GM23338 (cell line): ENCODE data around the gene TCF12. TPM values are rescaled to one million over a fixed set of nuclear protein-coding genes. Genes with fewer than 3 reads are reported as not detected.

Source experiments
- ATAC-seq: fragments of 200-7000 bp; cut with Tn5 transposase; 3 replicates; pipeline ENCODE4 v1.9.1; 2020
- DNase-seq: peaks from one replicate; pipeline ENCODE4 v3.0.0-alpha.2; 2015; ENCODE audit warnings: low spot score
- H2AFZ ChIP-seq: fragments of 200-600 bp; sonication (generic); 2 replicates; pipeline ENCODE4 v1.8.0; 2016; ENCODE audit warnings: antibody characterized with exemption, mild to moderate bottlenecking, moderate library complexity
- H3F3A ChIP-seq: fragments of 200-600 bp; sonication (generic); replicated peaks from 2 replicates; pipeline ENCODE4 v1.8.0; 2017; ENCODE audit warnings: antibody characterized with exemption, mixed run types, low read depth
- H3K27ac ChIP-seq: fragments of 200-600 bp; sonication (generic); 2 replicates; pipeline ENCODE4 v1.6.1; 2016; ENCODE audit warnings: low read depth
- H3K27me3 ChIP-seq: fragments of 200-600 bp; sonication (generic); 2 replicates; pipeline ENCODE4 v1.8.0; 2016; ENCODE audit warnings: mild to moderate bottlenecking, mixed run types, moderate library complexity; ENCODE audit not compliant: insufficient read depth
- H3K36me3 ChIP-seq: fragments of 200-600 bp; sonication (generic); 2 replicates; pipeline ENCODE4 v1.8.0; 2016; ENCODE audit warnings: mild to moderate bottlenecking; ENCODE audit not compliant: insufficient read depth
- H3K4me1 ChIP-seq: fragments of 200-600 bp; sonication (generic); 2 replicates; pipeline ENCODE4 v1.8.0; 2016; ENCODE audit warnings: mild to moderate bottlenecking, moderate library complexity; ENCODE audit not compliant: insufficient read depth
- H3K4me2 ChIP-seq: fragments of 200-600 bp; sonication (generic); 2 replicates; pipeline ENCODE4 v1.7.1; 2017; ENCODE audit warnings: mixed run types
- H3K4me3 ChIP-seq: fragments of 200-600 bp; sonication (generic); 2 replicates; pipeline ENCODE4 v1.6.1; 2016; ENCODE audit warnings: mixed run types
- H3K79me2 ChIP-seq: fragments of 200-600 bp; sonication (generic); replicated peaks from 2 replicates; pipeline ENCODE4 v1.8.0; 2017; ENCODE audit warnings: mild to moderate bottlenecking; ENCODE audit not compliant: insufficient read depth
- H3K9me2 ChIP-seq: fragments of 200-600 bp; sonication (generic); 2 replicates; pipeline ENCODE4 v1.8.0; 2017; ENCODE audit not compliant: insufficient read depth
- H4K20me1 ChIP-seq: fragments of 200-600 bp; sonication (generic); replicated peaks from 2 replicates; pipeline ENCODE4 v1.8.0; 2017; ENCODE audit warnings: mild to moderate bottlenecking; ENCODE audit not compliant: insufficient read depth
- H3K27ac Mint-ChIP-seq: 2 replicates; pipeline ENCODE4 v1.8.0; 2020; ENCODE audit warnings: inconsistent platforms, mild to moderate bottlenecking, moderate library complexity, mixed read lengths
- H3K27me3 Mint-ChIP-seq: 3 replicates; pipeline ENCODE4 v1.8.0; 2022; ENCODE audit warnings: low read depth, mild to moderate bottlenecking, moderate library complexity, mixed read lengths, inconsistent platforms; ENCODE audit not compliant: insufficient read depth, poor library complexity
- H3K36me3 Mint-ChIP-seq: 3 replicates; pipeline ENCODE4 v1.8.0; 2021; ENCODE audit warnings: low read depth, mild to moderate bottlenecking, inconsistent platforms, moderate library complexity, mixed read lengths
- H3K4me1 Mint-ChIP-seq: 3 replicates; pipeline ENCODE4 v1.8.0; 2020; ENCODE audit warnings: mild to moderate bottlenecking, inconsistent platforms, mixed read lengths
- H3K4me3 Mint-ChIP-seq: 3 replicates; pipeline ENCODE4 v1.8.0; 2021; ENCODE audit warnings: moderate library complexity, mild to moderate bottlenecking, inconsistent platforms, mixed read lengths
- H3K9me3 Mint-ChIP-seq: 3 replicates; pipeline ENCODE4 v1.8.0; 2020; ENCODE audit warnings: moderate library complexity, mild to moderate bottlenecking, inconsistent platforms, mixed read lengths
- POLR2AphosphoS5 ChIP-seq: IDR thresholded peaks from 2 replicates; pipeline ENCODE4 v1.6.1; 2016; ENCODE audit warnings: antibody characterized with exemption, low read depth
- ZNF114 ChIP-seq: fragments of 250-450 bp; sonication (Bioruptor Pico); IDR thresholded peaks from 2 replicates; pipeline ENCODE4 v1.5.0; 2020; ENCODE audit warnings: mild to moderate bottlenecking, moderate library complexity
- polyA plus RNA-seq: library from polyadenylated mRNA; unstranded; fragments of >200 nt; fragmentation: Nextera tagmentation; extraction: Ambion mirVana; gene quantifications from 2 replicates; pipeline ENCODE4 v1.2.1, GENCODE V29; 2016
- total RNA-seq: library from RNA; depleted of rRNA; stranded (reverse); fragments of >200 nt; shearing (Covaris generic); gene quantifications from 2 replicates; pipeline ENCODE4 v1.2.3, GENCODE V29; 2014
- TF ChIP-seq, protein P1 (sequence below), 2 experiments: fragments of 200-600 bp in 1 of 2; sonication (generic) in 1 of 2; conservative IDR thresholded peaks; 2 replicates each; pipeline versions ENCODE4 v1.5.1 to v1.6.1; 2016 to 2017; ENCODE audit warnings: antibody characterized with exemption in 2 of 2, low read depth in 2 of 2, mild to moderate bottlenecking in 2 of 2, moderate library complexity in 1 of 2
- TF ChIP-seq, protein P2 (sequence below): fragments of 250-450 bp; sonication (Bioruptor Pico); IDR thresholded peaks from 2 replicates; pipeline ENCODE4 v1.5.0; 2020; ENCODE audit warnings: mild to moderate bottlenecking, moderate library complexity

The TCF12 gene
- total and polyA plus RNA-seq, 2 experiments from 2014 or later = 27.6 to 104 TPM

DNA sequence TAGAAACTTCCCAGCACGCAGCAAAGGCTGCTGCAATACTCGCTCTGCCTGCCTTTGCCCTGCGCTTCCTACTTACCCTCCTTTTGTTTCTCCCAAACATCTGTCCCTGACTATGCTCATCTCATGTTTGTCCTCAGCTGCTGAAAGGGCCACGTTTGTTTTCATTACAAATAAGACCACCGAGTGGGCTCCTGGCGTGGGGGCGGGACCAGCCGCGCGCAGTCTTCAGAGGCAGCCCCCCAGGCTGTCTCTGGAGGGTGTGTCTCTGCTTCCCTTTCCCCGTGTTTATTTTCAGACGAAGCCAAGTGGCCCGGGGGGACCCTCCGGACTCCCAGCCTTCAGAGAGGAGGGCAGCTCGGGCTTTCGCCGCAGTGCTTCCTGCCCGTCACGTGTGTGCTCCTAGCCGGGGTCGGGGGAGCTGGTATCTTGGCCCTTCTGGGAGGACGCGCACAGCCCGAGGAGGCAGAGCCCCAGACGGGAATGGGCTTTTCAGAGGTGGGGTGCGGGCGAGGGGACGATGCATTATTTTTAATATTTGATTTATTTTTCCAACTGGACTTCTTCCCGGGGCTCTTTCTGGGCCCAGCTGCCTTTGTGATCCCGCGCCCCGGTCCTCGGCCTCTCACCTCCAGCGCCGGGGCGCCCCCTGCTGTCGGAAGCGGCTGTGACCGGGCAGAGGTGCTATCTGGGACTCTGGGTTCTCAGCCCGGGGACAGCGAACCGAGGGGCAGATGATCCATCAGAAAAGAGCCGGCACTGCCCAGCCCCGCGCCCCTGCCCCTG is 387.9 kb downstream of the TCF12 start:
- Mint-ChIP-seq H3K27ac (peak overlapping the region; percentile 91), H3K27me3 (peaks cover 19% of the 10 kb centered on the region), H3K4me1 (peaks cover 32% of the 10 kb centered on the region), H3K36me3 (no peaks in the 10 kb centered on the region), H3K9me3 (0 out of 3 replicates have a peak, but pooled peaks cover 2% of the 10 kb centered on the region), H3K4me3 (peak overlapping the region; percentile 71)
- Histone ChIP-seq H3K4me2 (peak overlapping the region; percentile 94), H3K4me1 (peaks cover 13% of the 10 kb centered on the region), H3F3A (0 out of 2 replicates have a peak, but pooled peaks cover 6% of the 10 kb centered on the region), H3K36me3 (no peaks in the 10 kb centered on the region), H4K20me1 (no peaks in the 10 kb centered on the region), H3K4me3 (peak overlapping the region; percentile 66), H3K9me2 (no peaks in the 10 kb centered on the region; the same call in 1 of the 2 replicates), H3K27ac (peak overlapping the region; percentile 90), H2AFZ (peak overlapping the region; percentile 98), H3K79me2 (no peaks in the 10 kb centered on the region), H3K27me3 (no peaks in the 10 kb centered on the region)
- ATAC-seq (peak; percentile 91), DNase-seq (peak; percentile 96)
- TF ChIP-seq ZNF114 (CRISPR knock-in tag) (0 out of 2 replicates have a peak, but pooled peaks have one; percentile 37), POLR2AphosphoS5 (peak; percentile 70)
- TF ChIP-seq, protein P1, sequence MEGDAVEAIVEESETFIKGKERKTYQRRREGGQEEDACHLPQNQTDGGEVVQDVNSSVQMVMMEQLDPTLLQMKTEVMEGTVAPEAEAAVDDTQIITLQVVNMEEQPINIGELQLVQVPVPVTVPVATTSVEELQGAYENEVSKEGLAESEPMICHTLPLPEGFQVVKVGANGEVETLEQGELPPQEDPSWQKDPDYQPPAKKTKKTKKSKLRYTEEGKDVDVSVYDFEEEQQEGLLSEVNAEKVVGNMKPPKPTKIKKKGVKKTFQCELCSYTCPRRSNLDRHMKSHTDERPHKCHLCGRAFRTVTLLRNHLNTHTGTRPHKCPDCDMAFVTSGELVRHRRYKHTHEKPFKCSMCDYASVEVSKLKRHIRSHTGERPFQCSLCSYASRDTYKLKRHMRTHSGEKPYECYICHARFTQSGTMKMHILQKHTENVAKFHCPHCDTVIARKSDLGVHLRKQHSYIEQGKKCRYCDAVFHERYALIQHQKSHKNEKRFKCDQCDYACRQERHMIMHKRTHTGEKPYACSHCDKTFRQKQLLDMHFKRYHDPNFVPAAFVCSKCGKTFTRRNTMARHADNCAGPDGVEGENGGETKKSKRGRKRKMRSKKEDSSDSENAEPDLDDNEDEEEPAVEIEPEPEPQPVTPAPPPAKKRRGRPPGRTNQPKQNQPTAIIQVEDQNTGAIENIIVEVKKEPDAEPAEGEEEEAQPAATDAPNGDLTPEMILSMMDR (conservative IDR thresholded peaks at IDR 0.05; ENCODE audit: low read depth in 2 of 2) = peak; percentile 87 to 93
- TF ChIP-seq, protein P2, sequence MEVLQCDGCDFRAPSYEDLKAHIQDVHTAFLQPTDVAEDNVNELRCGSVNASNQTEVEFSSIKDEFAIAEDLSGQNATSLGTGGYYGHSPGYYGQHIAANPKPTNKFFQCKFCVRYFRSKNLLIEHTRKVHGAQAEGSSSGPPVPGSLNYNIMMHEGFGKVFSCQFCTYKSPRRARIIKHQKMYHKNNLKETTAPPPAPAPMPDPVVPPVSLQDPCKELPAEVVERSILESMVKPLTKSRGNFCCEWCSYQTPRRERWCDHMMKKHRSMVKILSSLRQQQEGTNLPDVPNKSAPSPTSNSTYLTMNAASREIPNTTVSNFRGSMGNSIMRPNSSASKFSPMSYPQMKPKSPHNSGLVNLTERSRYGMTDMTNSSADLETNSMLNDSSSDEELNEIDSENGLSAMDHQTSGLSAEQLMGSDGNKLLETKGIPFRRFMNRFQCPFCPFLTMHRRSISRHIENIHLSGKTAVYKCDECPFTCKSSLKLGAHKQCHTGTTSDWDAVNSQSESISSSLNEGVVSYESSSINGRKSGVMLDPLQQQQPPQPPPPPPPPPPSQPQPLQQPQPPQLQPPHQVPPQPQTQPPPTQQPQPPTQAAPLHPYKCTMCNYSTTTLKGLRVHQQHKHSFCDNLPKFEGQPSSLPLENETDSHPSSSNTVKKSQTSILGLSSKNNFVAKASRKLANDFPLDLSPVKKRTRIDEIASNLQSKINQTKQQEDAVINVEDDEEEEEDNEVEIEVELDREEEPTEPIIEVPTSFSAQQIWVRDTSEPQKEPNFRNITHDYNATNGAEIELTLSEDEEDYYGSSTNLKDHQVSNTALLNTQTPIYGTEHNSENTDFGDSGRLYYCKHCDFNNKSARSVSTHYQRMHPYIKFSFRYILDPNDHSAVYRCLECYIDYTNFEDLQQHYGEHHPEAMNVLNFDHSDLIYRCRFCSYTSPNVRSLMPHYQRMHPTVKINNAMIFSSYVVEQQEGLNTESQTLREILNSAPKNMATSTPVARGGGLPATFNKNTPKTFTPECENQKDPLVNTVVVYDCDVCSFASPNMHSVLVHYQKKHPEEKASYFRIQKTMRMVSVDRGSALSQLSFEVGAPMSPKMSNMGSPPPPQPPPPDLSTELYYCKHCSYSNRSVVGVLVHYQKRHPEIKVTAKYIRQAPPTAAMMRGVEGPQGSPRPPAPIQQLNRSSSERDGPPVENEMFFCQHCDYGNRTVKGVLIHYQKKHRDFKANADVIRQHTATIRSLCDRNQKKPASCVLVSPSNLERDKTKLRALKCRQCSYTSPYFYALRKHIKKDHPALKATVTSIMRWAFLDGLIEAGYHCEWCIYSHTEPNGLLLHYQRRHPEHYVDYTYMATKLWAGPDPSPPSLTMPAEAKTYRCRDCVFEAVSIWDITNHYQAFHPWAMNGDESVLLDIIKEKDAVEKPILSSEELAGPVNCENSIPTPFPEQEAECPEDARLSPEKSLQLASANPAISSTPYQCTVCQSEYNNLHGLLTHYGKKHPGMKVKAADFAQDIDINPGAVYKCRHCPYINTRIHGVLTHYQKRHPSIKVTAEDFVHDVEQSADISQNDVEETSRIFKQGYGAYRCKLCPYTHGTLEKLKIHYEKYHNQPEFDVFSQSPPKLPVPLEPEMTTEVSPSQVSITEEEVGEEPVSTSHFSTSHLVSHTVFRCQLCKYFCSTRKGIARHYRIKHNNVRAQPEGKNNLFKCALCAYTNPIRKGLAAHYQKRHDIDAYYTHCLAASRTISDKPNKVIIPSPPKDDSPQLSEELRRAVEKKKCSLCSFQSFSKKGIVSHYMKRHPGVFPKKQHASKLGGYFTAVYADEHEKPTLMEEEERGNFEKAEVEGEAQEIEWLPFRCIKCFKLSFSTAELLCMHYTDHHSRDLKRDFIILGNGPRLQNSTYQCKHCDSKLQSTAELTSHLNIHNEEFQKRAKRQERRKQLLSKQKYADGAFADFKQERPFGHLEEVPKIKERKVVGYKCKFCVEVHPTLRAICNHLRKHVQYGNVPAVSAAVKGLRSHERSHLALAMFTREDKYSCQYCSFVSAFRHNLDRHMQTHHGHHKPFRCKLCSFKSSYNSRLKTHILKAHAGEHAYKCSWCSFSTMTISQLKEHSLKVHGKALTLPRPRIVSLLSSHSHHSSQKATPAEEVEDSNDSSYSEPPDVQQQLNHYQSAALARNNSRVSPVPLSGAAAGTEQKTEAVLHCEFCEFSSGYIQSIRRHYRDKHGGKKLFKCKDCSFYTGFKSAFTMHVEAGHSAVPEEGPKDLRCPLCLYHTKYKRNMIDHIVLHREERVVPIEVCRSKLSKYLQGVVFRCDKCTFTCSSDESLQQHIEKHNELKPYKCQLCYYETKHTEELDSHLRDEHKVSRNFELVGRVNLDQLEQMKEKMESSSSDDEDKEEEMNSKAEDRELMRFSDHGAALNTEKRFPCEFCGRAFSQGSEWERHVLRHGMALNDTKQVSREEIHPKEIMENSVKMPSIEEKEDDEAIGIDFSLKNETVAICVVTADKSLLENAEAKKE (CRISPR knock-in tag) = no peak
